ENCODE data around the gene VWA5B2.
"Not testable (repeated sequence)": the region's sequence is repeated elsewhere in the genome, so short reads cannot be mapped to it uniquely, and the experiment has no call there.

Gene VWA5B2

GRCh38 chr3:184248454-184249411 lies 19.3 kb downstream of the VWA5B2 start, which contains the start of gene ALG3:
ALG3 (minus strand) TSS chr3:184248962; CDS start chr3:184248940, 22 bp downstream.
- peak; percentile 65 to 84 for DNase-seq

DNA sequence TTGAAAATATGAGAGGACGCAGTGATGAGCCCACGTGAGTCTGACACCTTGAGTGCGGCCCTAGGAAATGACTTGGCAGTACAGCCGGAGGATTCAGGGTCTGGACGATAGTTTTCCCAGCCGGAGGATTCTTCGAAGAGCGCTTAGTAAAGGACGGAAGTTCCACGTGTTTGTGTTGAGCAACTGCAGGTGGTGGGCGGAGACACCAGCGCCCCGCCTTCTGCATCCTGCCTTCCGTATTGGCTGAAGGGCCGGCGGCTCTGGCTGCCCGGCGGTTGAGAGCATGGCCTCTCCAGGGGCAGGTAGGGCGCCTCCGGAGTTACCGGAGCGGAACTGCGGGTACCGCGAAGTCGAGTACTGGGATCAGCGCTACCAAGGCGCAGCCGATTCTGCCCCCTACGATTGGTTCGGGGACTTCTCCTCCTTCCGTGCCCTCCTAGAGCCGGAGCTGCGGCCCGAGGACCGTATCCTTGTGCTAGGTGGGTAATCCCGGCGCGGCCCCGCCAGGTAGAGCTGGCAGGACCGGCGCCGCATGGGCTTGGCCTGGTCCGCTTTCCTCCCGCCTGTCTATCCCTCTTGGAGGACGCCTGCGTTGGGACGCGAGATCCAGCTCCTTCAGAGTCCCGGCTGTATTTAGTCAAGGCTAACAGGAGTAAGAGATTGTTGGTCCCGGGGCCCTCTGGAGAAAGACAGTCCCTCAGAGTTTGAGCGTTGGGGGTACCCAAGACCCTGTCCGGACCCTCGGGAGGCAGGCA lies 20.2 kb downstream of the VWA5B2 start, which contains the start of gene EEF1AKMT4:
Gene EEF1AKMT4 (plus strand): TSS at position 261 of the 755 bp plus-strand sequence. CDS start 23 bp downstream, at position 284.
- peak; percentile 94 to 95 for DNase-seq

DNA sequence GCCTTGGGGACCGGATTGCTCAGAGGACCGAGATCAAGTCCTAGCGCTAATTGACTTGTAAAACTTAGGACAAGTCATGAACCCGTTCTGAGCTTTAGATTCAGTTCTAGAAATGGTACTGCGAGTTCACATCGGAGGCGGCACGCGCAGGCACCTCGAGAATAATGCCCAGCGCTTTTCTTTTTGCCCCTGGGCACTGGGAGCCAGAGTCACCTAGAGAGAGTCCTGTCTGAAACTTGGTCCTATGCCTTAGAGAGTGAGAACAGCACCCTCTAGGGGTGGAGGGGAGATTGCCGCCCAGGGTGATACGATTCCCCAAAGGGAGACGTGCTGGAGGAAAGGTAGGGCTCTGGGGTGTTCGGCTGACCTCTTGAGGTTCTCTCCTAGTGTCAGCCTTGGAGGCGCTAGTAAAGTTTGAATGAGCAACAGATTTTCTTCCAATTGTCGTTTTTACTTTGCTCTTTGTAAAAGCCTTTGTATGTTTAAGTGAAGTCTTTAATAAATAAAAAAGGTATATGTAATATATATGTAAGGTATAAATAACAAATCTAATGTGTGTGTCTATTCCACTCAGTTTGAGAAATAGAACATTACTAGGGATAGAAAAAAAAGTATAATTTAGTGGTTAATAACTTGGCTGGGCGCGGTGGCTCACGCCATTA lies 20.9 kb downstream of the VWA5B2 start:
- DNase-seq, result peak; percentile 77 to 87

DNA sequence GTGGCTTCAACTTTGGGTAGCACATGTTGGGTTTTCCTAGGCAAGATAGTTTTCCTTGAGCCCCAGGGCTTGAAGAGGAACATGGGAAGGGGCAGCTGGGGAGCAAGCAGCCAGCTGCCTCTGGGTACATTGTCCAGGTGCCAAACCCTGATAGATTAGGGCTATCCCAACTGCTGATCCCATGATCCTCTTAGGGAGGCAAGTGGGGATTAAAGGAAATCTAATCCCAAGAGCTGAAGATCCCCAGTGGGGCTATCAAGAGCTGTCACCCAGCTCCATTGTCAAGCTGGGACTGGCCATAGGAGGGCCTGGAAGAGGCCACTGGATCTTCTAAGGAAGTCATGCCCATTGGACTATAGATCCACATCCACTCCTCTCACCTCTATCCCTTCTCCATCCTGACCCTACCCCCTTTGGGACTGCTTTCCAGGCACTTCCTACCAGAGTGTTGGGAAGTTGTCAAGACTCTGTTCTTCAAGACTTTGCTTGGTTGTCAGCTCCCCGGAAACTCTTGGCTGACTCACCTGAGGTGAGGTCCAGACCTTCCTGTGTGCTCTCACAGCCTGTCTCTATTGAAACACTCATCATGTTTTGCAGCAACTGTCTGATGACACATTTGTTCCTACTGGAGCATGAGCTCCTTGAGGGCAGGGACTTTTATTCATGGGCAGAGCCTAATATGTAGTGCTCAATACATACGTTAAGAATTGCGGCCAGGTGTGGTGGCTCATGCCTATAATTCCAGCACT lies 26.1 kb downstream of the VWA5B2 start:
- DNase-seq, result no peak

DNA sequence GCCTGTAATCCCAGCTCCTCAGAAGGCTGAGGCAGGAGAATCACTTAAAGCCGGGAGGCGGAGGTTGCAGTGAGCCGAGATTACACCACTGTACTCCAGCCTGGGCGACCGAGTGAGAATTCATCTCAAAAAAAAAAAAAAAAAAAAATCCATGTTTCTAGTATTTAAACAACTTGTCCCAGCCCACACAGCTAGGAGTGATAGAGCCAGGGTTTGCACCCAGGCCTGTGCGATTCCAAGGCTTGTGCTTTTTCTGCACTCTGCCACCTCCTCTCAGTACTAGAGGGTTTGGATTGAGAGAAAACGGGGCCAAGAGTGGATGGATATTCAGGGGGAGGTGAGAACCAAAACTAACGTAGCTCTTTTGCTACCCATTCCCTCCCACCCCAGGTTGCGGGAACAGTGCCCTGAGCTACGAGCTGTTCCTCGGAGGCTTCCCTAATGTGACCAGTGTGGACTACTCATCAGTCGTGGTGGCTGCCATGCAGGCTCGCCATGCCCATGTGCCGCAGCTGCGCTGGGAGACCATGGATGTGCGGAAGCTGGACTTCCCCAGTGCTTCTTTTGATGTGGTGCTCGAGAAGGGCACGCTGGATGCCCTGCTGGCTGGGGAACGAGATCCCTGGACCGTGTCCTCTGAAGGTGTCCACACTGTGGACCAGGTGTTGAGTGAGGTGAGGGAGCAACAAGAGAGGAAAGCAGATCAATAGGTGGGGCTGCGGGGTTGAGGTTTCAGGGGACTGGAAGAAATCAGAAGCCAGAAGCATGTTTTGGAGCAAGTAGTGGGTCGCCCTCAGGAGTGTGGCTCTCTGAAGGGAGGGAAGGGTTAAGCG lies 27.9 kb downstream of the VWA5B2 start:
- DNase-seq, result no peak

- no peak for DNase-seq
These were observed 29.5 kb downstream of the VWA5B2 start for GRCh38 chr3:184258926-184259325.

GRCh38 chr3:184259396-184259877 lies 30.1 kb downstream of the VWA5B2 start:
- DNase-seq, result no peak

- peak in 1 of 2 experiments; percentile 42 for DNase-seq
These were observed 30.7 kb downstream of the VWA5B2 start for GRCh38 chr3:184259878-184260723.

DNA sequence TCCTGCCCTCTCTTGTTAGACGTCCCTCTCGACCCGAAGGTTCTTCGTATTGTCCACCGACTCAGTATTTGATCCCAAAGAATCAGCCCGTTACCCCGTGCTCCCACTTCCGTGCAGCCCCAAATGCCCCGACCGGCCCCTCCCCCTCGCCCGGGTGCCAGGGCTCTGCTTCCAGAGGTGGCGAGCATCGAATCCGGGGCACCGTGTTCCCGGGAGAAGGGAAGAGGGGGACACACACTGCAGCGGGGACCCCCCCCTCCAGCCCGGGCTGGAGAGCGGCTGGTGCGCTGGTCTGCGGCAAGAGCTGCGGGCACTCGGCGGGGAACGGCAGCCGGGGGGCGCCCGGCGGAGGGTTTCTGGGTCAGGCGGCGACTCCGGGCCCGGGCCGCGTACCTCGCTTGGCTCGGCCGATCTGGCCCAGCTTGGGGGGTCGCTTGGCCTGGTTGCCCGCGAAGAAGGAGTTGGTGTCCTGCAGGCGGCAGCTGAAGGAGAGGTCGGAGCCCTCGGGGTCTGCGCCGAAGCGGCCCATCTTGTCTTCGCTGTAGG lies 31.4 kb downstream of the VWA5B2 start:
- DNase-seq, result no peak

DNA sequence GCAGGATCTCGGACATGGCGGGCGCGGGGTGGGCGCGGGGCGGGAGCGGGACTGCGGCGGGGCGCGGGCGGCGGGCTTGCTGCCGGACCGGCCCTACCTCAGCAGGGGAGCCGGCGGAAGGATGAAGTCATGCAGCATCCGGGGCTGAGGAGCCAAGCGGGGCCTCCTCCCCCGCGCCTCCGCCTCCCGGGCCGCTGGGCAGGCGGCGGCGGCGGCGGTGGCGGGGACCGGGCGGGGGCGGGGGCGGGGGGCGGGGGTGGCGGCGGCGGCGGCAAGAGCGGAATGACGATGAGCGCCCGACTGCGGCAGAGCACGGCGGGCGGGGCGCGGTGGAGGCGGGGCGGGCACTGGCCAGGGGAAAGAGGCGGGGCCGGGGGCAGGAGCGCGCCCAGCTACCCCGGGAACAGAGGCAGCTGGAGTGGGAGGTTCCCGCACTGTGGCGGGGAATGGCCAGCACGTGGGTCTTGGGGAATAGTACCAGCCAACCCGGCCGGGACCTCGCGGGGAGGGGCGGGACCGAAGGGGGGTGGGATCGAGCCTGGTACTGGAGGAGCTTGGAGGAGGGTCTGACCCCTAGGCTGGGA lies 32.0 kb downstream of the VWA5B2 start, which contains the start of gene CAMK2N2:
Gene CAMK2N2 (minus strand): TSS at position 284 of the 584 bp plus-strand sequence. CDS start 268 bp downstream, at position 16.
- DNase-seq, result peak; percentile 82 to 84

GRCh38 chr3:184261854-184262763 lies 32.7 kb downstream of the VWA5B2 start:
- peak; percentile 42 to 61 for DNase-seq

GRCh38 chr3:184262764-184263179 lies 33.4 kb downstream of the VWA5B2 start:
- DNase-seq, result no peak

- DNase-seq, result not testable (repeated sequence)
These were observed 37.9 kb downstream of the VWA5B2 start for GRCh38 chr3:184267249-184267648.

- DNase-seq, result no peak
These were observed 42.9 kb downstream of the VWA5B2 start for GRCh38 chr3:184272269-184272668.

GRCh38 chr3:184275381-184275701 lies 46.0 kb downstream of the VWA5B2 start:
- no peak for DNase-seq

DNA sequence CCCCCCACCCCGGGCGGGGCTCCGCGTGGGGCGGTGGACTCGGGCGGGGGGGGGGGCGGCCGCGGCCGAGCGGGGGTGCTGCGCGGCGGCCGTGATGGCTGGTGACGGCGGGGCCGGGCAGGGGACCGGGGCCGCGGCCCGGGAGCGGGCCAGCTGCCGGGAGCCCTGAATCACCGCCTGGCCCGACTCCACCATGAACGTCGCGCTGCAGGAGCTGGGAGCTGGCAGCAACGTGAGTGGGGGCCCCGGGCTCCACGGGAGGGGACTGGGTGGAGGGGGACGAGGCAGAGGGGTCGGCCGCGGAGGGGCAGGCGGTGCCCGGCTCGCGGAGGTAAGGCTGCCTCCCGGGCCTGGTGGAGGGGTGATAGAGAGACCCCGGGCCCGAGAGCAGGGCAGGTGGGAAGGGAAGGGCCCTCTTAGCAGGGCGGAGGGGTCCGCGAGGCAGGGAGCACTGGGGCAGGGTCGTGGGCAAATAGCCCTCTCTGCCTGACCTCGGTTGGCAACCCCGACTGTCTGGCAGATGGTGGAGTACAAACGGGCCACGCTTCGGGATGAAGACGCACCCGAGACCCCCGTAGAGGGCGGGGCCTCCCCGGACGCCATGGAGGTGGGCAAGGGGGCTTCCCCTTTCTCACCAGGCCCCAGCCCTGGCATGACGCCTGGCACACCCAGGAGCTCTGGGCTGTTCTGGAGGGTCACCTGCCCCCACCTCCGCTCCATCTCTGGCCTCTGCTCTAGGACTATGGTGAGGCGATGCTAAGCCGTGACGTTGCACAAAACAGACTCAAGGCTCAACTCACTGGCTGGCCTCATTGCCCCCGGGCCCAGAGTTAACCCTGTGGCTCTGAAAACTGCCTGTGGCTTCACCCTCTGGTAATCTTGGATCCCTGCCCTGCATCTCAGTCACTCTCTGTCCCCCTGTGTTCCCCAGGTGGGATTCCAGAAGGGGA lies 46.9 kb downstream of the VWA5B2 start, which contains the start of gene ECE2:
Gene ECE2 (plus strand): TSS at position 62 of the 950 bp plus-strand sequence. CDS start 132 bp downstream, at position 194.
- DNase-seq, result no peak

GRCh38 chr3:184277366-184277765 lies 48.0 kb downstream of the VWA5B2 start:
- no peak for DNase-seq
